SIG-M5 treated with dmso at 0.1 percent for 504 hours (cell line): ENCODE results near the gene GOPC.

Experiments used
- DNase-seq: peaks from one replicate; lab custom pipeline; 2025; ENCODE audit not compliant: unreplicated experiment; lab: John Stamatoyannopoulos, UW

The GOPC gene

GRCh38 chr6:117597755-117598154 lies 4.6 kb downstream of the GOPC start:
- no peak for DNase-seq

DNA sequence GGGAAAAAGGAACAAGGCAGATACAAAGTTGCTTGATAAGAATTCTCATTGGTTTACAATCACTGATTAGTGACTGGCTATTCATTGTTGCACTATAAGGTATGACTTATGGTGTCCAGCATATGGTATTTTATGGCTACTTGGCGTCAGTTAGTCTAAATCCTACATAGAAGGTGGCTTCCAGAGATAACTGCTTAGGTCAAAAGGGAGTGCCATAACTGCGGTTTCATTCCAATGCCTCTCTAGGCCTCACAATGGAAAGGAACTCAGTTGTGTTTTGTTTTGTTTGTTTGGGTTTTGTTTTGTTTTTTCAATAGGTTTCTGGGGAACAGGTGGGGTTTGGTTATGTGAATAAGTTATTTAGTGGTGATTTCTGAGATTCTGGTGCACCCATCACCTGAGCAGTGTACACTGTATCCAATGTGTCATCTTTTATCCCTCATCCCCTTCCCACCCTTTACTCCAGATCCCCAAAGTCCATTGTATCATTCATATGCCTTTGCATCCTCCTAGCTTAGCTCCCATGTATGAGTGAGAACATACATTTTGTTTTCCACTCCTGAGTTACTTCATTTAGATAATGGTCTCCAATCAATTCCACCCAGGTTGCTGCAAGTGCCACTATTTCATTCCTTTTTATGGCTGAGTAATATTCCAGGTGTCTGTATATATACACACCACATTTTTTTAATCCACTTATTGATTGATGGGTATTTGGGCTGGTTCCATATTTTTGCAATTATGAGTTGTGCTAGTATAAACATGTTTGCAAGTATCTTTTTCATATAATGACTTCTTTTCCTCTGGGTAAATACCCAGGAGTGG lies 7.0 kb downstream of the GOPC start:
- no peak for DNase-seq

- no peak for DNase-seq
These were observed 9.1 kb downstream of the GOPC start for GRCh38 chr6:117592983-117593759.

DNA sequence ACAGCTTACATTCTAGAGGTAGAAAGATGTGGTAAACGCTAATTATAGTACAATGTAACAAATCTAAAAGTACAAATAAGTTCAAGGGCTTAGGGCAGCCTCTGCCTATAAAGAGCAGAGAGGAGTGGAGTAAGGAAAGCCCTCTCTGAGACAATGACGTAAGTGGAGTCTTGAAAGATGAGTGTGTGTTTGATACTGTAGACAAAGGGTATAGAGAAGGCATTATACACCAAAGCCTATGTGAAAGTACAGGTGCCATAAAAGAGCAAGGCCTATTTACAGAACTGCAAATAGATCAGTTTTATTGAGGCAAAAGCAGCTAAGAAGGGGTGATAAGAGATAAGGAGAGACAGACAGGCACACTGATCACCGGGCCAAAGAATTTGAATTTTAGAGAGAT lies 10.9 kb downstream of the GOPC start:
- DNase-seq, result no peak

- DNase-seq, result no peak
These were observed 11.9 kb downstream of the GOPC start for GRCh38 chr6:117590447-117590846.

DNA sequence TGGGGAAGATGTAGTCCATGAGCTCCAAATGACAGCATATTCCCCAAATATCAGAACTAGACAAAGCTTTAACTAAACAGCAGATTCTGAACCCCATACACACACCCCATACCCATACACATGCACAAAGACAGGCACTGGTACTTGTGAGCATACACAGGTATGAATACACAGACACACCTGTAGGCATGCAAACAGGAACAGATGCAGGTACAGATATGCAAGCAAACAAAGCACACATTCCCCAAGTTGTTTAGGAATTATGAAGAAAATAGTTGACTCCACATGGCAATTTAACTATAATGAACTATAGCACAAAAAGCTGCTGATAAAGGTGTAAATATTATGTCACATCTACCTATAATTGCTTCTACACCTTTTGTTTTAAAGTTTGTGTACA lies 16.7 kb downstream of the GOPC start:
- DNase-seq, result no peak

DNA sequence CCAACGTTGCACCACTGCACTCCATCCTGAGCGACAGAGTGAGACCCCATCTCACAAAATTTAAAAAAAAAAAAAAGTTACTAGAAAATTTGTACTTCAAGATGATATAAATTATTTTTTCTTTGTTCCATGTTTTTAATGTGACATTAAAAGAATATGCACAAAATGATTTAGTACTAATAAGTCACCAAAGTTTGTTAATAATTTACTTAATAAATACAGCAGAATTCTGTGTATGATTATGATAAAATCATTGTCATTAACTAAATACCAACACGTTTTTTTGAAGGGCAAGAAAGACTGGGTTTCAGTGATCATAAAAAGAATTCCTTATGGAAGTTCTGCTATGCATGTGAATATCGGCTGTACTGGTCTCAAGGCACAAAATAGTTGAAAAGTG lies 28.1 kb downstream of the GOPC start:
- DNase-seq, result no peak

GRCh38 chr6:117573006-117573680 lies 29.2 kb downstream of the GOPC start:
- no peak for DNase-seq

DNA sequence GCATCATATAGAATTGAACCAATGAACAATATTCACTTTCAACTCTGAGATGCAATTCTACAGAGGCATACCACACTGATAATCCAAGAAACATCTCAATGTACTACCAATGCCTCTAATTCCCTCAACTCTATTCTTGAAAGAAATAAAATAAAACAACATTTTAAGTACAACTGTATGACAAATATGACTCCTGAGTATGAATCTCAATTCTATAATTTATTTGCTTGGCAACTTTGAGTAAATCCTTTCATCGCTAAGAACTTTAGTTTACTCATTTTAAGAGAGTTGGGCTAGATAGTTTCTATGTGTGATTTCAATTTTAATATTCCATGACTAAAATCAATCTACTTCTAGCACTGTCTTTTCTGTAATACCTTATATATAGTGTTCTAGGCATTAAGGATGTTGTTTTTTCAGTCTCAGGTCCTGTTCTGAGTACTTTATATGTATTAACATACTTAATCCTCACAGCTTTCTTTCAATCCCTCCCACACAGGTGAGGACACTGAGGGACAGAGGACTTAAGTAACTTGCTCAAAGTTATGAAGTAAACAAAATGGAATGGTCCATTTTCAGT lies 33.4 kb downstream of the GOPC start:
- no peak for DNase-seq

DNA sequence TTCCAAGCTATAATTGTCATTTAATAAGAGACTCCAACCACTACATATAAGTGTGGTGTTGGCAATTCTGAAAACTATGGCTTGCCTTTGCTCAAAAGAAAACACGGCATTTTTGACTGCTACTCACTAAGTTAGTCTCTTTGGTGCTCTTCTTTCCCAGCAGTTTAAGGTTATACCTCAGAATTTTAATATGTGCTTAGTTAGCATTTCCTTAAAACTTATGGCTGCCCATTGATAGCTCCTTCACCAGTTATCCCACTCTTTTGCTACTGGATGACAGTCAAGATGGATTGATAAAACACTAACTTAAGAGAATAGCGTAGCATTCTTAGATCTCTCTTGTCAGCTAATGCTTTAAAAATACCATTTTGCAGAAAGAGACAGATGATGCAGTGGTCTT lies 34.1 kb downstream of the GOPC start:
- no peak for DNase-seq

GRCh38 chr6:117564681-117565080 lies 37.6 kb downstream of the GOPC start:
- DNase-seq, result no peak

DNA sequence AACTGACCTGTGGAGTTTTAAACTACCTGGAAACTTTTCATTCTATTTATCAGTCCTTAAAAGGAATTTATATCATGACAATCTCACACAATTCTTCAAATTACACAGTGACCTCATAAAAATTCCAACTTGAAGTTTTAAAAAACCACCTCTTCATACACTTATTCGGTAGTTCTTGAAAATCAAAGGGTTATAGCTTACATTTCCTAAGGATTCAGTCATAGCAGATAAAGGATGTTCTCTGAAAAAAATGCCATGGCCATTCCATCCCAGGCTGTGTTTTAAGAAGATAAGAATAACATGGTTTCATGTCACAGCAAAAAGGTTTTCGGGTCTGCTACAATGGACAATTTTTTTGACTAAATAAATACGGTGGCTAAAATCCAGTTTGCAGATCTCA lies 41.2 kb downstream of the GOPC start:
- no peak for DNase-seq

- no peak for DNase-seq
These were observed 43.0 kb downstream of the GOPC start for GRCh38 chr6:117559299-117559698.

DNA sequence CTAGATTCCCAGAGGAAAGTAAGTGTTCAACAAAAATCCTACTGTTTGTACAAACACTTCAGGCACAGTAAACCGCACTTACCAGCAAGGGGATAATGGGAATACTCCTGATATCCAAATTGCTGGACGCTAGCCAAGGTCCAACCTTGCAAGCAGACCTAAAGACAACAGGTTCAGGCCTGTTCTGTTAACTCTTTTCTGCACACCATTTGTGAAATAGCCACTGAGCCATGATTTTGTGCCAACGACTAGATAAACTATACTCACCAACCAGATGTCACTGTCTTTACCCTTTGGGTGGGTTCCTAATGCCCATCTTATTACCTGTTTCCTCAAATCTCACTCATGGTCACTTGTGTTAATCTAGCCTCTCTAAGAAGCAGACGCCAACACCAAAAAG lies 43.5 kb downstream of the GOPC start:
- DNase-seq, result no peak

DNA sequence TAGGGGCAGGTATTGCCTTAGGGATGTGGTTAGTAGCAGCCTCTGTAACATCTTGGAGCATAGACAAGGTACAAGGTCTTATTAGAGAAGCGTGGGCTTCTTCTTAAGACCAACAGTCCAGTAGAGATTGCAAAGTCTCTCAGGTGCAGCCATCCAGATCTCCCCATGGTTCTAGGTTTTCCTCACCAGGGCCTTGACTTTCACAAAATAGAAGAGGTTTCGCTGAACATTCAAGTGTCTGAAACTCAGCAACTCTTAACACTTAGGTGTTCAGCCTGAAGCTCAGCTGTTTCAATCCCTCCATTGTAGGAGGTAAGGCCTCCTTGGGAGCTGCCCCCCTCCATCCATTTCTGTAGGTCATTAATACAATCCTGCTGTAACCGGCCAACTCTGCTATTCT lies 44.4 kb downstream of the GOPC start:
- no peak for DNase-seq

DNA sequence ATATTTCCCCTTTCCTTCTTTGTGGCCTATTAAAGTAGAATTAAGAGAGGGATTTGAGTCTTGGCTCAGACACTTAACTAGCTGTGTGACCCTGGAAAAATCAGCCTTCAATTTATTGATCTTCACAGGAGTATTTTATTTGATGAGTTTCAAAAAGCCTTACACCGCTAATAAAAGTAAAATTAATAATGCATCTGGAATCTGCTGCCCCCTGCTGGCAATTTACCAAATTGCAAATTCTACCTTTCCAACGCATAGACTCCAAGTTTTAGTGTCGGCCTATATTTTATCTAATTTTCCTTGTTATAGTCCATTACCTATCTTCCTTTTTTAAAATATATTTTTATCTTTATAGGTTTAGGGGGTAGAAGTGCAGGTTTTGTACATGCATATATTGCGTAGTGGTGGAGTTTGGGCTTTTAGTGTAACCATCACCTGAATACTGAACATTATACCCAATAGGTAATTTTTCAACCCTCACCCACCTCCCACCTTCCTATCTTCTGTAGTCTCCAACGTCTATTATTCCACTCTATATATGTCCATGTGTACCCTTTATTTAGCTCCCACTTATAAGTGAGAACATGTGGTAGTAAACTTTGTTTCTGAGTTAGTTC lies 46.3 kb downstream of the GOPC start:
- no peak for DNase-seq

- no peak for DNase-seq
These were observed 47.0 kb downstream of the GOPC start for GRCh38 chr6:117555262-117555849.

GRCh38 chr6:117553142-117553541 lies 49.2 kb downstream of the GOPC start:
- no peak for DNase-seq

- DNase-seq, result no peak
These were observed 49.7 kb downstream of the GOPC start for GRCh38 chr6:117552618-117553017.

DNA sequence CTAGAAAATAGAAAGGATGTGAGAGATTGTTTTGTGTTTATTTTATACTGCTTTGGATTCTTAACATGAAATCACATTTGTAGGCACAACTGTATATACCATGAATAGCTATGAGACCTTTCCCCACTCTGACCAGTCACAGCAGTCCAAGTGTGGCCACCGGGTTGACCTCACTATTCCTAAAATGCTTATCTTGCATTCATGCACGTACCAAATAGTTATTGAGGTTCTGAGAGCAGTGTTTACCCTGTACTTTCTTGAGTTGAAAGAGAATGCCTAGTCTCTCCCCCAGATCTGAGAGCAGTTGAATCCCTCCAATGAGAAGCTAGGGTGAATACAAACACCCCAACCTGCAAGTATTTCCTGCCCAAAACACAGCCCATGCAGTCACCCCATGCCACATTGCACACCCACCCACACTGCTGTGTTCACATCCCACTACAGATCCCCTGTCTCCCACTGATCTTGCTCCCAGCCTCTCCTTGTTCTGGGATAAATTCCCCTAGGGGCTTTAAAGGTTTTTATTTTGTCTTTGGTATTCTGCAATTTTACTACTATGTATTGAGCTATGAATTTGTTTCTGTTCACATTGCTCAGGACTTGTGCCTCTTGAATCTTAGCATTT lies 51.6 kb downstream of the GOPC start:
- no peak for DNase-seq
